ENCODE data around the gene GJB4.
A peak's percentile ranks its signal among the peaks of the same experiment; 100 is the strongest.

GJB4 gene

DNA sequence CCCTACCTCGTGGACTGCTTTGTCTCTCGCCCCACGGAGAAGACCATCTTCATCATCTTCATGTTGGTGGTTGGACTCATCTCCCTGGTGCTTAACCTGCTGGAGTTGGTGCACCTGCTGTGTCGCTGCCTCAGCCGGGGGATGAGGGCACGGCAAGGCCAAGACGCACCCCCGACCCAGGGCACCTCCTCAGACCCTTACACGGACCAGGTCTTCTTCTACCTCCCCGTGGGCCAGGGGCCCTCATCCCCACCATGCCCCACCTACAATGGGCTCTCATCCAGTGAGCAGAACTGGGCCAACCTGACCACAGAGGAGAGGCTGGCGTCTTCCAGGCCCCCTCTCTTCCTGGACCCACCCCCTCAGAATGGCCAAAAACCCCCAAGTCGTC is 35.2 kb downstream of the GJB4 start:
- Mint-ChIP-seq H3K4me3 (no peak overlapping the region), H3K27me3 (ENCODE audit: low read depth) (peaks cover 47% of the 10 kb centered on the region), H3K4me1 (no peaks in the 10 kb centered on the region), H3K36me3 (ENCODE audit: low read depth) (no peaks in the 10 kb centered on the region), H3K27ac (no peak overlapping the region), H3K9me3 (no peaks in the 10 kb centered on the region)
- TF ChIP-seq, protein P1, sequence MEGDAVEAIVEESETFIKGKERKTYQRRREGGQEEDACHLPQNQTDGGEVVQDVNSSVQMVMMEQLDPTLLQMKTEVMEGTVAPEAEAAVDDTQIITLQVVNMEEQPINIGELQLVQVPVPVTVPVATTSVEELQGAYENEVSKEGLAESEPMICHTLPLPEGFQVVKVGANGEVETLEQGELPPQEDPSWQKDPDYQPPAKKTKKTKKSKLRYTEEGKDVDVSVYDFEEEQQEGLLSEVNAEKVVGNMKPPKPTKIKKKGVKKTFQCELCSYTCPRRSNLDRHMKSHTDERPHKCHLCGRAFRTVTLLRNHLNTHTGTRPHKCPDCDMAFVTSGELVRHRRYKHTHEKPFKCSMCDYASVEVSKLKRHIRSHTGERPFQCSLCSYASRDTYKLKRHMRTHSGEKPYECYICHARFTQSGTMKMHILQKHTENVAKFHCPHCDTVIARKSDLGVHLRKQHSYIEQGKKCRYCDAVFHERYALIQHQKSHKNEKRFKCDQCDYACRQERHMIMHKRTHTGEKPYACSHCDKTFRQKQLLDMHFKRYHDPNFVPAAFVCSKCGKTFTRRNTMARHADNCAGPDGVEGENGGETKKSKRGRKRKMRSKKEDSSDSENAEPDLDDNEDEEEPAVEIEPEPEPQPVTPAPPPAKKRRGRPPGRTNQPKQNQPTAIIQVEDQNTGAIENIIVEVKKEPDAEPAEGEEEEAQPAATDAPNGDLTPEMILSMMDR (IDR thresholded peaks at IDR 0.05; ENCODE audit: unreplicated experiment in 3 of 3) = no peak

DNA sequence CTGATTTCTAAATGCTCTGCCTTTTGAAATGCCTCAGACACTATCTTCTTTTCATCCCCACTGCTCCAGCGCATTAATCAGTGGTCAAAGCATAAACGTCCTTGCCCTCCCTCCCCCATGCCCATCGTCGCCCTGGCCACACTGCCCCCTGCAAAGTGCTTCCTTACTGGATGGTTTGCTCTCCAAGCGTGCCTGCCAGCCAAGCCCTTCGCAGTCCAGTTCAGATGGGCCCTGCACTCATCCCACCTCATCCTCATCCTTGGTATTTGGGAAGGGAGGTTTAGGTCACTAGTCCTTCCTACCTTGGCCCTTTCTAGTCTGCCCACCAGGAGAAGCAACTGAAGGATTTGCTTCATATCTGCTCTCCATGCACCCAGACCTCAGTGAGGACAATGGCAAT is 36.4 kb downstream of the GJB4 start:
- Mint-ChIP-seq H3K4me3 (peak overlapping the region in 1 of 3 experiments; percentile 21), H3K27ac (no peak overlapping the region), H3K4me1 (no peaks in the 10 kb centered on the region), H3K27me3 (ENCODE audit: low read depth) (peaks cover 41% of the 10 kb centered on the region), H3K9me3 (no peaks in the 10 kb centered on the region), H3K36me3 (ENCODE audit: low read depth) (no peaks in the 10 kb centered on the region)
- TF ChIP-seq, protein P1 (IDR thresholded peaks at IDR 0.05; ENCODE audit: unreplicated experiment in 3 of 3) = no peak

DNA sequence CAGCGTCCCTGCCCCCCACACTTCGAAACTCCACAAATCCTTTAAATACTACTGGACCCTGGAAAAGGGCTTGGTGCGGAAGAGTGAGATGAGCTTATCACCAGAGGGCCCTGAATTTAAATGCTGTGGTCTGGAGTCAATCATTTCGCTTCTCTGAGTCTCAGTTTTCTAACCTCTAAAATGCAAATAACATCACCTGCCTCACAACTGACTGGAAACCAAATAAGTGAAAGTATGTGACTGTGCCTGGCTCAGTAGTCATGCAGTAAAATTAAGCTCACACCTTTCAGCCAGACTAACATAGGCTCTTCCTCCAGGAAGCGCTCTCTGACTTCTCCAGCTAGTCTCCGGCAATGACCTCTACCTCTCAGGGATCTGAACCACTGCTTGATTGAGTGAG is 37.5 kb downstream of the GJB4 start:
- H3K4me1 Mint-ChIP-seq = no peaks in the 10 kb centered on the region
- TF ChIP-seq, protein P1 (IDR thresholded peaks at IDR 0.05; ENCODE audit: unreplicated experiment in 3 of 3) = no peak
- no peak overlapping the region for H3K27ac Mint-ChIP-seq
- H3K9me3 Mint-ChIP-seq = no peaks in the 10 kb centered on the region
- H3K36me3 Mint-ChIP-seq (ENCODE audit: low read depth) = no peaks in the 10 kb centered on the region
- H3K4me3 Mint-ChIP-seq = peak overlapping the region in 1 of 3 experiments; percentile 7
- peaks cover 31% of the 10 kb centered on the region for H3K27me3 Mint-ChIP-seq (ENCODE audit: low read depth)

DNA sequence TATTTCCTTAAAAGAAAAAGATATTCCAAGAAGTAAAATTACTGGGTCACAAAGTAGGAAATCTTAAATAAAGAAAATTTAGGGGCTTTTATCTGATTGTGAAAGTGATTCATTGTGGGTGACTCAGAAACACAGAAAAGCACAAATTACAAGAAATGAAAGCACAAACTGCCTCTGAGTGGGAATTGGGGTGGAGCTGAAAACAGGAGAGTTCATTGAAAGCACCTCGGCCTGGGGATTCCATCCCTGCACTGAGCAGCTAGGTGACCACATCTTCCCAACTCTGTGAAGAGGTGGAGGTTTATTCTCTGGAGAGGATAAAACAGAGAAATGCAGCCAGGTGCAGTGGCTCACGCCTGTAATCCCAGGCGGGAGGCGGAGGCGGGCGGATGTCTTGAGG is 40.7 kb downstream of the GJB4 start:
- Mint-ChIP-seq H3K9me3 (peaks cover 3% of the 10 kb centered on the region), H3K4me1 (no peaks in the 10 kb centered on the region), H3K4me3 (no peak overlapping the region), H3K36me3 (ENCODE audit: low read depth) (no peaks in the 10 kb centered on the region), H3K27ac (no peak overlapping the region), H3K27me3 (ENCODE audit: low read depth) (peaks cover 10% of the 10 kb centered on the region)
- TF ChIP-seq, protein P1 (IDR thresholded peaks at IDR 0.05; ENCODE audit: unreplicated experiment in 3 of 3) = no peak

DNA sequence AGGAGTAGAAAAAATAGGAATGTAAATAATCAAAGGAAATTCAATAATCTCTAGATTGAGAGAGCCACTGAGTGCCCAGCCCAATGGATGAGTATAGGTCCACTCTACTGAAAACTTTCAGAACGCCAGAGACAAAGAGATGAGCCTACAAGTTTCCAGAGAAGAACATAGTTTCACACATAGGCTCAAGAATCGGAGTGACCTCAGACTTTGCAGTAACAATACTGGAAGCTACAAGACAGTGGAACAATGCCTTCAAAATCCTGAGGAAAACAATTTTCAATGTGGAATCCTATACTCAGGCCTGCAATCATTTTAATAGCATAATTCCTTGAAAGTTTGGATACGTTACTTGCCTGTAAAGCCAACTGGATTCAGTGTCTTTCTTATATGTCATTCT is 44.2 kb downstream of the GJB4 start:
- no peak overlapping the region for H3K27ac Mint-ChIP-seq
- no peaks in the 10 kb centered on the region for H3K4me1 Mint-ChIP-seq
- H3K4me3 Mint-ChIP-seq = no peak overlapping the region
- peaks cover 4% of the 10 kb centered on the region for H3K27me3 Mint-ChIP-seq (ENCODE audit: low read depth)
- TF ChIP-seq, protein P1 (IDR thresholded peaks at IDR 0.05; ENCODE audit: unreplicated experiment in 3 of 3) = no peak
- H3K36me3 Mint-ChIP-seq (ENCODE audit: low read depth) = no peaks in the 10 kb centered on the region
- peaks cover 3% of the 10 kb centered on the region for H3K9me3 Mint-ChIP-seq

DNA sequence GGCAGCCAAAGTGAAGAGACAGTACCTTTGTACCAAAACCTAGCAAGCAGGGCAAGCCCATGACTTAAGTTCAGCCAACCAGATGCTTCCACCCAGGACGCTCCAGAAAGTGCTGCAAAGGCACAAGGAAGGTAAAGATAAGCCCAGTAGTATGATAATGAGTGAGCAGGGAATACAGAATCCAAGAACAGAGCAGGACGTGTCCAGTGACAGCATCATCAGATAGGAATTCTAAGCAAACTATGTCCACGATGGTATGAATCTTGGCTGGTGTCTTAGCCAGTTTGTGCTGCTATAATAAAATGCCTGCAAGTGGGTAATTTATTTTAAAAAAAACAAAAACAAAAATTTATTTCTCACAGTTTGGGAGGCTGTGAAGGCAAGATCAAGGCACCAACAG is 46.9 kb downstream of the GJB4 start:
- TF ChIP-seq, protein P1 (IDR thresholded peaks at IDR 0.05; ENCODE audit: unreplicated experiment in 3 of 3) = no peak
- H3K27ac Mint-ChIP-seq = no peak overlapping the region
- no peaks in the 10 kb centered on the region for H3K36me3 Mint-ChIP-seq (ENCODE audit: low read depth)
- H3K27me3 Mint-ChIP-seq (ENCODE audit: low read depth) = no peaks in the 10 kb centered on the region
- no peaks in the 10 kb centered on the region for H3K4me1 Mint-ChIP-seq
- no peak overlapping the region for H3K4me3 Mint-ChIP-seq
- peaks cover 9% of the 10 kb centered on the region for H3K9me3 Mint-ChIP-seq

All from nephron (organoid).